ENCODE data around the gene RGS14.
A peak's percentile ranks its signal among the peaks of the same experiment; 100 is the strongest.
"Not testable (repeated sequence)": the region's sequence is repeated elsewhere in the genome, so short reads cannot be mapped to it uniquely, and the experiment has no call there.

Gene RGS14

DNA sequence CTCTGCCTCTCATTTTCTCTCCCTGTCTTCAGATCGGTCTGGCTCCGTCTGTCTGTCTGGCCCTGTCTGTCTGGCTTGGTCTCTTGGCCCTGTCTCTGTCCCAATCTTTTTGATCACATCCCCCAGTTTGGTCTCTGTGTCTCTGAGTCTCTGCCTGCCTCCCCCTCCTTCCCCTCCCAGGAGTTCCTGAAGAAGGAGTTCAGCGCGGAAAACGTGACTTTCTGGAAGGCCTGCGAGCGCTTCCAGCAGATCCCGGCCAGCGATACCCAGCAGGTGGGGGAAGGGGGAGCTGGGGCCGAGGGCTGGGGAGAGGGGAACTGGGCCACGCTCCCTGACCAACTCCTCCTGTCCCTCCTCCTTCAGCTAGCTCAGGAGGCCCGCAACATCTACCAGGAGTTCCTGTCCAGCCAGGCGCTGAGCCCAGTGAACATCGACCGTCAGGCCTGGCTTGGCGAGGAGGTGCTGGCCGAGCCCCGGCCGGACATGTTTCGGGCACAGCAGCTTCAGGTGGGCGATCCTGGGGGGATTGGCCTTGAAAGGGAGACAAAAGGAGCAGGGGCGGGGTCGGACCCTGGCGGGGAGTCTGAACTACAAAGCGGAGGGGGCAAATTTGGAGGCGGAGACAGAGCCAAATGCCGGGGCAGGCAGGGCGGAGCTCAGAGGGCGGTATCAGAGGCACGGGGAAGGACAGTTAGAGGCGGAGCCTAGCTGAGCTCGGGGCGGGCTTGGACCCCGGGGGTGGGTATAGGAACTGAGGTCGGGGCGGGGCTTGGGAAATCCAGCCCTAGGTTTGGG lies 9.0 kb downstream of the RGS14 start:
- DNase-seq = no peak

DNA sequence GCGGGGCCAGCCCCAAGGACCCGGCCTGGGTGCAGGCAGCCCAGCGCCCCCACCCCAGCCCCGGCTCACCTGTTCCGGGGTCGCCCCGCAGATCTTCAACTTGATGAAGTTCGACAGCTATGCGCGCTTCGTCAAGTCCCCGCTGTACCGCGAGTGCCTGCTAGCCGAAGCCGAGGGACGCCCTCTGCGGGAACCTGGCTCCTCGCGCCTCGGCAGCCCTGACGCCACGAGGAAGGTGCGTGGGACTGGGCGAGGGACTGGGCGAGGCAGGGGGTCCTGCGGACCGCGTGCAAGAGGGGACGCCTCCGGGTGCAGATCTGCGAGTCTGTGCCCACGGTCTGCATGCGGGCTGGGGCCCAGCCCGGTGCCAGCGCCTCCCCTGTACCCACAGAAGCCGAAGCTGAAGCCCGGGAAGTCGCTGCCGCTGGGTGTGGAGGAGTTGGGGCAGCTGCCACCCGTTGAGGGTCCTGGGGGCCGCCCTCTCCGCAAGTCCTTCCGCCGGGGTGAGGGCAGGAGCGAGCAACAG lies 9.7 kb downstream of the RGS14 start:
- no peak for DNase-seq

DNA sequence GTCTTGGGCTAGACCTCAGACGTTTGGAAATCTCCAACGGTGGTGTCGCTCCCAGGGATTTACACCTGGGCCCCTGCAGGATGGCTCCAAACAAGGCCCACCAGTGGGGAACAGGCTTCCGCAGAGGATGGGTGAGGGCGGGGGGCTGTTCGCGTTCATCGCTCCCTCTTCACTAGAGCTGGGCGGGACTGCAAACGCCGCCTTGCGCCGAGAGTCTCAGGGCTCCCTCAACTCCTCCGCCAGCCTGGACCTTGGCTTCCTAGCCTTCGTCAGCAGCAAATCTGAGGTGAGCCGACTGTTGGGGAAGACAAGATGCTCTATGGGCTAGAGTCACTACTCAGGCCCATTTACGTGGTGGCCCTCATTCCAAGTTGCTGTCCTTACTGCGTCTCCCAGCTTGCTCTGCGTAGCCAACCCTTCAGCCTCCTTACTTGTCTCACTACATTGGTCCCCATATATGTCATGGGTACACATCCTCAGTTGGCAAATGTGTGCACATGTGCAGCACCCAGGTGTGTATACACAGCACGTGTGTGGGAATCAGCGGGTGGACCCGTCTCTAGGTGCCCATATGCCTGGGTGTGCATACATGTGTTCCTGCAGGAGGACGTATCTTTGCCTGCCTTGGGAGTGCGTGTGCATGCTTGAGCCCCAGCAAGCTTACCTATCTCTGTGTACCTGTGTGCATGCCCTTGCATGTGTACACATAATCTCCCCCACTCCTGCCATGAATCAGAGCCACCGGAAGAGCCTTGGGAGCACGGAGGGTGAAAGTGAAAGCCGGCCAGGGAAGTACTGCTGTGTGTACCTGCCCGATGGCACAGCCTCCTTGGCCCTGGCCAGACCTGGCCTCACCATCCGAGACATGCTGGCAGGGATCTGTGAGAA lies 10.5 kb downstream of the RGS14 start:
- no peak for DNase-seq

DNA sequence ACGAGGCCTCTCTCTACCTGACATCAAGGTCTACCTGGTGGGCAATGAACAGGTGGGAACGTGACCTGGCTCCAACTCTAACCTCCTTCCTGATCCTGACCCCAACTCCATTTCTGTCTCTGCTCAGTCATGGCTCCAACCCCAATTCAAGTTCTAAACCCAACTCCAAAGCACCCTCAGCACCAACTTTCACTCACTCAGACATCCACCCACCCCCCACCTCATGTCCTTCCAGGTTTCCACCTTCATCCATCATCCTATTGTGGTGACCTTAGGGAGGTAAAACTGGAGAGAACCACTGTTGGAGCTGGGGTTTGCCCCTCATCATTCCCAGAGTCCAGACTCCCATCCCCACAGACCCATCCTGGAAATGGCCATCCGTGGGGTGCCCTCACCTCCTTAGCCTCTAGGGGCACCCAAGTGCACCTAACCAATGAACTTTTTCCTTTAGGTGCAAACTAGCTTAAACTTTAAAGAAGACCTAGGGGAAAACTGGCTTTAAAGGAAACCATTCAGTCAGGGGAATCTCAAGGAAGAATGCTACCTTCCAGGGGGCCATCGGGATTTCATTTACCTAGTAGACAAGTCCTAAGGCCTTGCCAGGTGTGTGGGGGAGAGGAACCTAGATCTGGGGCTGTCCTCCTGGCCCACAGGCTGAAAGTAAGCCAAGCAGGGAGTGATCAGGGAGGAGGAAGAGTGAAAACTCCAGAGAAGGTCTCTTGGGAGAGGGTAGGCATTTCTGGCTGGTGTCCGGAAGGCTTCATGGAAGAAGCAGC lies 11.3 kb downstream of the RGS14 start:
- DNase-seq = no peak

DNA sequence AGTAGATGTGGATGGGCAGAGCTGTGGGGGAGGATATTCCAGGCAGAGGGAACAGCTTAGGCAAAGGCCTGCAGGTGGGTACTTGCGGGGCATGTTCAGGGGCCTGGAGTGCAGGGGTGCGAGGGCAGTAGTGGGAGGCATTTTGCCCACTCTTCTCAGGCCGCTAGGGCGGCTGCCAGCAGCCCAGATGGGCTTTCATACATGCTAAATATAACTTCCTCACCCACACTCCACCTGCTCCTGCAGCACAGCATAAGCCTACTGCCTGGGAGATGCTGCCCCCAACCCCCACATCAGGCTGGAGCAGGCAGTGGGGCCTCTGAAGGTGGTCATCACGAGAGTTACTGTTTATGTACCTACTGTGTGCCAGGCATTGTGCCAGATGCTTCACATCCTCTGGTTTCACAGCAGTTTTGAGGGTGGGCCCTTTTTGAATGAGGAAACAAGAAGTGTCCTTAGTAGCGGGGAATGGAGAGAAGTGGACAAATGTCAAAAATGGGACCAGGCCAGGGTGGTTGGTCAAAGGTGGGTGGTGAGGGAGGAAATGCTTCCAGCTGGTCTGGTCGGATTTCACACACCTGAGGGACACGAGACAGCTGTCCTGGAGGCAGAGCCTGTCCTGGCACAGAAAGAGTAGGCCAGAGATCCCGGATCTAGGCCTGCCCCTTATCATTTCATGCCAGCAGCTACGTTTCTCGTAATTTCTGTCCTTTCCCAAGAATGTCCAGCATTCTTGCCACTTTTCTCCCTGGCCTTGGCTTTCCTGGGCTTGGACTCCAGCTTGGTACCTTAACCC lies 12.1 kb downstream of the RGS14 start:
- DNase-seq = no peak

DNA sequence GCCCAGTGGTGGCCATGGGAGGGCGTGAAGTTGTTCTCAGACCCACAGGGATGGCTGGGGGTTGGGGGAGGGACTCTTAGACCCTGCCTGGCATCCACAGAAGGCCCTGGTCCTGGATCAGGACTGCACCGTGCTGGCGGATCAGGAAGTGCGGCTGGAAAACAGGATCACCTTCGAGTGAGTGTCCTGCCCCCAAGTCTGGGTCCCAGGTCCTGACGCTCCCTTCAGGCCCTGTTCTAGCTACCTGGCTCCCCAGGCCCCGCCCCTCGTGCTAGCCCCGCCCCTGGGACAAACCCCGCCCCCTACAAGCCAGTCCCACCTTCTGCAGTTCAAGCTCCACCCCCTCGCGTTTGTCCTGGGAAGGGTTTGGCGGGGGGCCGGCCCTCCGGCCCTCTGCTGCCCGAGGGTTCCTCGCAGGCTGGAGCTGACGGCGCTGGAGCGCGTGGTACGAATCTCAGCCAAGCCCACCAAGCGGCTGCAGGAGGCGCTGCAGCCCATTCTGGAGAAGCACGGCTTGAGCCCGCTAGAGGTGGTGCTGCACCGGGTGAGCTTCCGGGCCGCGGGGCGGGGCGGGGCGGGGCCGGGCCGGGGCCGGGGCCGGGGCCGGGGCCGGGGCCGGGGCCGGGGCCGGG lies 12.9 kb downstream of the RGS14 start:
- DNase-seq = peak; percentile 72

DNA sequence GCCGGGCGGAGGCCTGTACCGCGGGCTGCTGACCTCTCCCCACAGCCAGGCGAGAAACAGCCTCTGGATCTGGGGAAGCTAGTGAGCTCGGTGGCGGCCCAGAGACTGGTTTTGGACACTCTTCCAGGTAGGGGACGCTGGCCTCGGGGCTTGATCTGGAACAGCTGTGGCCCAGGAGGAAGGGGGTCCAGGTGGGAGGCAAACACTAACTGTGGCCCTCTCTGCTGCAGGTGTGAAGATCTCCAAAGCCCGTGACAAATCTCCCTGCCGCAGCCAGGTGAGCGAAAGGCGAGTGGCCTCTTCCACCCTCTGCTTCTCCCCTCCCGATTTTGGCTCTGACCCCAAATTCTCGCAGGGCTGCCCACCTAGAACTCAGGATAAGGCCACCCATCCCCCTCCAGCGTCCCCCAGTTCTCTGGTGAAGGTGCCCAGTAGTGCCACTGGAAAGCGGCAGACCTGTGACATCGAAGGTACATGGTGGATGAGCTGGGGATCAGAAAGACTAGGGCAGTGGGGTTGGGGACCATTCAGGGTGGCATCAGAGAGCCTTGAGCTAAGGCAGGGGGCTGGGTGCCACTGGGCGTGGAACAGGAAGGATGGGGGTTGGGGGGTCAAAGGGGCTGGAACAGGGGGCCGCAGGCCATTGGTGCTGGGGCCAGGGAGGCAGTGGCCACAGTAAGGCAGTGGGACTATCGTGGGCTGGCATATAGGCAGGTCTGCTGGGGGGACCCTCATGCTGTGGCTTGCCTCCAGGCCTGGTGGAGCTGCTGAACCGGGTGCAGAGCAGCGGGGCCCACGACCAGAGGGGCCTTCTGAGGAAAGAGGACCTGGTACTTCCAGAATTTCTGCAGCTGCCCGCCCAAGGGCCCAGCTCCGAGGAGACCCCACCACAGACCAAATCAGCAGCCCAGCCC lies 13.7 kb downstream of the RGS14 start:
- no peak for DNase-seq

DNA sequence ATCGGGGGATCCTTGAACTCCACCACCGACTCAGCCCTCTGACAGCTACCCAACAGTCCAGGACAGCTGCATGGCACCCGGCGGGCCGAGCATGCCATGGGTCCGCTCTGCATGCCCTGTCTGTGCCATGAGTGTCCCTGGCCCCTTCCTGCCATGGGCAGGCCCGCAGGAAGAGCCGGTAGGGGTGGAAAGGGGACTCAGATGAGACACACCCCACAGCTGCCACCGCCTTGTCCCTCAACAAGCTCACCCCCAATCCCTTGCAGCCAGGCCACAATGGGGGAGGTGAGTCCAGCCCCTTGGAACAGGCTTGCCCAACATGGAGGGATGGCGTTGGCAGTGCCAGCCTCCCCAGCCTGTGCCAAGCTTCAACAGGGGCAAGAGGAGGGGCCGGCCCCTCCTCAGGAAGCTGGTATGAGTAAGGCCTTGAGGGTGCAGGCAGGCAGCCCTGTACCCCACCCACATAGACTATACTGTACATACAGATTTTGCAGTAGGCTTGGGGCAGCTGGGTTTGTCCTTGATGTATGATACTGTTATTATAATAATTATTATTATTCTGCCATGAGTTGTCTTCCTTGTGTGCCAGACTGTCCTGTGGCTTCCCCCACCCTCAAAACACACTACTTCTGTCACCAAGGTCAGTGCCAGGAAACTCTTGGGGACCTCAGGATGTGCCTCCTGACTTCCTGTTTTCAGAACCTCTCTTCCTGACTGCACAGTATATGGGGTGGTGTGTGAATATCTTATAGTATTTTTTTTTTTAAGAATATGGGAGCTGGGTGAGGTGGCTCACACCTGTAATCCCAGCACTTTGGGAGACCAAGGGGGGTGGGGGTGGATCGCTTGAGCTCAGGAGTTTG lies 14.5 kb downstream of the RGS14 start:
- no peak for DNase-seq

DNA sequence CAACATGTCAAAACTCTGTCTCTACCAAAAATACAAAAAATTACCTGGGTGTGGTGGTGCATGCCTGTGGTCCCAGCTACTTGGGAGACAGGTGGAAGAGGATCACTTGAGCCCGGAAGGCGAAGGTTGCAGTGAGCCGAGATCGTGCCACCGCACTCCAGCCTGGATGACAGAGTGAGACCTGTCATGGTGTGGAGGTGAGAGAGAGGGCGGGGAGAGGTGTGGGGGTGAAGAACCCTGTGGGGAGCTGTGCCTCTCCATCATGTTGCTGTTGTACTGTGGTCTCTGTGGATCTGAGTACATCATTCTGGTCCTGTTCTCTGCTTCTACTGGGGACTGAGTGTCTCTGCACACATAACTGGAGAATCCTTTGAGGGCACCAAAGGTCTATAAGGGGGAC lies 15.2 kb downstream of the RGS14 start:
- no peak for DNase-seq

DNA sequence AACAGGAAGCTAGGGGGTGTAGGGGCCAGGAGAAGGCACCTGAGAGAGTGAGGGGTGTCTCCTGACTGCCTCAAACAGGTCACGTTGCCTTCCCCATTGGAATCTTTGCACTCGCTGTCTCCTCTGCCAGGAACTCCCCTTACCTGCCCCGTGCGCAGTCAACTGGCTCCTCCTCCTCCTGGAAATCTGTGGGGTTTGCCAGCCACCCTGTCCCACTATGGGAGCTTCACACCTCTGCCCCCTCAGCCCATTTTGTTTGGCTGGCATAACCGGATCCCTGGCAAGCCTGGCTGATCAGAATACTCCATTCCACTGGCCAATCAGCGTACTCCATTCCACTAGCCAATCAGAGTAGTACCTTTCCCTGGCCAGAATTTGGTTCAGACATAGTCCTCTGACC lies 16.1 kb downstream of the RGS14 start:
- no peak for DNase-seq

DNA sequence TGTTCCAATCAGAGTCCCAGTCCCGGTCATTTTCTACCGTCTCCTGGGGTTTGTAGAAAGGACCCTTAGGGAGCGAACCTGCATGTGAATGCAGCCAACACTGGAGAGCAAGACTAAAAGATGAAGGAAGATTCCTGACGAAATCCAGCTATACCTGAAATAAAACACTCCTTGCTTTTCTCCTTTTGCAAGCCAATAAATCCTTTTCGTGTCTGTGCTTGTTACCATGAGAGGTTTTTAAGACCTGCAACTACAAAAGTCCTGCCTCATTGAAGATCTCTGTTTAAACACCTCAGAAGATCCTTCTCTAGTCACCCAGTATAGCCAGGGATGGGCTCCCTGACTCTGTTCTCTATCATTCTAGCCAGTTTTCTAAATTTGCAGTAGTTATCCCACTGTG lies 16.5 kb downstream of the RGS14 start:
- DNase-seq = no peak

DNA sequence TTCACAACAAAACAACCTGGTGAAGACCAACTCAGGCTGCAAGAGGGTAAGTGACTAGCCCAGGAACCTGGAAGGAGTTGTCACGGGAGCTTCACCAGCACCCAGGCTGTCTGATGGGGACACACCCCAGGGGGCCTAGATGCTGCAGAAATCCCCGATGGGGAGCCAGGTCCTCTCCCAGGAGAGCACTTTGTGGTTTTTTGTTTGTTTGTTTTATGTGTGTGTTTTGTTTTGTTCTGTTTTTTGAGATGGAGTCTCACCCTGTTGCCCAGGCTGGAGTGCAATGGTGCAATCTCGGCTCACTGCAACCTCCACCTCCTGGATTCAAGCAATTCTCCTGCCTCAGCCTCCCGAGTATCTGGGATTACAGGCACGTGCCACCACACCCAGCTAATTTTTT lies 17.8 kb downstream of the RGS14 start:
- not testable (repeated sequence) for DNase-seq

DNA sequence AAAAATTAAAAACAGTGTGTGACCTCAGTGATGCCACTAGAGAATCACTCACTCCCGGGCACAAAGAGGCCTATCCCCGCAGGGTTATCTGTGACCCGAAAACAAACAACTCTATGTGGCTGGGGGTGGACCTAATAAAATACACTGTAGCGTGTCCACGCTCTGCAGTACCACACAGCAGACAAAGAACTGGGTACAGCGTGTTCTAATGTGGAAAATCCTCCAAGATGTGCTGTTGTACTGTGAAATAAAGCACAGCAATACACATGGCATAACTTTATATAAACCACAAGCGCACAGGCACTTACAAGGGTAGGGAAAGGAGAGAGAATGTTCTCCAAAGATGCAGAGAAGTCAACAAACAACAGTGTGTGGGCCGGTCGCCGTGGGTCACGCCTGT lies 18.4 kb downstream of the RGS14 start:
- DNase-seq = no peak

DNA sequence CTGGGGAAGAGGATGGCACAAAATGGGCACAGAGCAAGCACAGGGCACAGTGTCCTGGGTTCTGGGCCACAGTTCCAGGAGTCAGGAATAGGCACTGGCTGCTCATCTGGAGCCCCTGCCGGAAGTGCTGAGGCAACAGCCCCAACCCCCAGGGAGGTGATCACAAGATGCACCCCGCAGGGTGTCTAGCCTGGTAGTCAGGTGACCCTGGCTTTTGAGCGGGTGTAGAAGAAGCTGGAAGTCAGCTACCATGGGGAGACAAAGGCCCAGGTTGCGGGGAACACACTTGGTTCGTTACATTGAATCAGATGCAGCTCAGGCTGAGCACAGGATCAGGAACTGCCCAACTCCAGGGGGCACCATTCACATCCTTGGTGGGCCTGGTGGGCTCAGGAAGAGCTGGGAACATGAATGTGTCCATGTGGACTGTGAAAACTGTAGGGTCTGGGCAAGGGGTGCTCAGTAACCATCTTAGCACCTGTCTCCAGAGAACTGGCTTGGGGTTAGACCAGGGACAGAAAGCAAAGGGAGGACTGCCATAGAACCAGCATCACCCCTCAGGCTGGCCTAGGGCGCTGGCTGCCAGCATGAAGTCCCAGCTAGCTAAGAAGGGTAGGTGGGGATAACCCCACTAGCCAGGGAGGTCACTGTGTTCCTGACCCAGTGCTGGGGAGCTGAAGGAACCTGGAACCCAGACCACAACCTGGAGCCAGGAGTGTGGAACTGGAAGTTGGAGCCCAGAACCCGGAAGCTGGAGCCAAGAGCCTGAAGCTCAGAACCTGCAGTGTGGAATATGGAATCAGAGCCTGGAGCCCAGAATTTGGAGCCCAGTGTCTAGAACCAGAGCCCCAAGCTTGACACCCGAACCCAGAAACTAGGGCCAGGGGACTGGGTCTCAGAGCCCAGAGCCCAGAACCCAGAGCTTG lies 20.4 kb downstream of the RGS14 start:
- no peak for DNase-seq

DNA sequence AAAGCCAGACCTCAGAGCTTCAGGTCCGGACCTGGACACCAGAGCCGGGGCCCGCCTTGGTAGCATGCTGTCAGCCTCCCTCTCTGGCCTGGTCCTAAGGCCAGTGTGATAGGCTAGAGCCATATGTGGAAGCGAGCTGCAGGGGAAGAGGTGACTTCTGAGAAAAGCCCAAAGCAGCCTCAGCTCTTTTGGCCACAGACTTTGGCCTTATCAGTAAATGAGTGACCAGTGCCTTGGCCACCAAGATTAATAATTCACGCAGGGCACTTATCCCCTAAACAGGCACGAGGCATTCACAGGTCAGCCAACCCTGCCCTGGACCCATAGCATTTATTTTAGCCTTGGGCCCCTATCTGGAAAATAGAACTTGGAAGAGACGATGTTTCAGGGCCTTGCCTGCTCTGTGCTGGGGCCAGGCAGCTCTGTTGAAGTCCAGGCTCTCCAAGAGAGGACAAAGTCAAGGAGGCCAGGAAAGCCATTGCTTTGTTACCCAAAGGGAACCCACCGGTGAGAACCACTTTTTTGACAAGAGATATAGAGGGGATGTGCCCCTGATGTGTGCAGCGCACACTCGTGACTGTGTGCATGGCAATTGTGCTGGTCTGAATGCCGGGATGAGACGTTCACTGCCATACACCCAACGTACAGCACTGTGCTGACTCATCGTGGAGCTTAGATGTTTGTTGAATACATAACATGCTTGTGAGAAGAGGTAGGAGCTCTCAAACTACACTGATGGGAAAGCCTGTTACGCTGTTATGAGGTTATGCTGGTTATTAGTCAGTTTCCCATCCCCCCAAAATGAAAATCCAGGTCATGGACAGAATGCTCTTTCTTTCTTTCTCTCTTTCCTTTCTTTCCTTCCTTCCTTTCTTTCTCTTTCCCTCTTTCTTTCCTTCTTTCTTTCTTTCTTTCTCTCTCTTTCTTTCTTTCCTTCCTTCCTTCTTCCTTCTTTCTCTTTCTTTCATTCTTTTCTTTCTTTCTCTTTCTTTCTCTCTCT lies 21.5 kb downstream of the RGS14 start:
- no peak for DNase-seq

DNA sequence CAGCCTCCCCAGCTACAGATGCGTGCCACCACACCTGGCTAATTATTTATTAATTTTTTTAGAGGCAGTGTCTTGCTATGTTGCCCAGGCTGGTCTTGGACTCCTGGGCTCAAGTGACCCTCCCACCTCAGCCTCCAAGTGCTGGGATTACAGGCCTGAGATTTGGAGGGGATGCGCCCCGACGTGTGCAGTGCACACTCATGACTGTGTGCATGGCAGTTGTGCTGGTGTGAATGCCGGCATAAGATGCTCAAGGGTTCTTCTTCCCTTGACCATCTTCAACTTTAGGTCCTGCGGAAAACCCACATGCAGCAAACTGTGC lies 23.0 kb downstream of the RGS14 start:
- DNase-seq = no peak

DNA sequence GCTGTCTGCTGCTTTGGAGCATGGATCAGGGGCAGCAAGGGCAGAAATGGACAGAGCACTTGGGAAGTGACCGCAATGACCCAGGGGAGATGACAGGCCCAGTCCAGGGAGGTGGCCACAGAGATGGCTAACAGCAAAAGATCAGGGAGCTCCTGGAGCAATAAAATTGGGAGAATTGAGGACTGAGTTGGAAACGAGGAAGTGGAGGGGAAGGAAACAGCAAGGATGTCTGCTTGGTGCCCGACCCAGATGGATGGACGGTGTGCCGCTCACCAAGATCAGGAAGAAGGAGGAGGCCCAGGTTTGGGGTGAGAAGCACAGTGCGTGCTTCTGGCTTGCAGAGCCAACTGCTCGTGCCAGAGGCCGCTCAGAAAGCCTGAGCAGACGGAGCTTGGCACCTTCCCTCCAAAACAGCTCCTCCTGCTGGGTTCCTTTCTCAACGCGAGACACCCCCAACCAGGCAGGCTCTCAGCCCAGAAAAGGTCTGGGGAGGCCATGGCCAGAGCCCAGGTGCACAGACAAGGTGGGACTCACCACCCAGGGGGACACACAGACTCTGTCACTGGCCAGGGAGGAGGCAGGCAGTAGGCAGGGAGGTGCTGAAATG lies 24.8 kb downstream of the RGS14 start:
- DNase-seq = no peak

Data from NCI-H774 (cell line).